PC-3 (cell line): ENCODE results near the gene HNRNPAB.

ENCODE experiments used
- CTCF ChIP-seq: fragments of 300-600 bp; sonication (generic); conservative IDR thresholded peaks from 2 replicates; pipeline ENCODE4 v1.5.1; 2017; ENCODE audit warnings: antibody characterized with exemption, low read depth, mild to moderate bottlenecking, low read length
- EZH2 ChIP-seq: fragments of 300-600 bp; sonication (generic); IDR thresholded peaks from one replicate; pipeline ENCODE4 v1.6.1; 2017; ENCODE audit warnings: antibody characterized with exemption, mild to moderate bottlenecking, low read length; ENCODE audit not compliant: unreplicated experiment
- EZH2phosphoT487 ChIP-seq: fragments of 300-600 bp; sonication (generic); IDR thresholded peaks from 2 replicates; pipeline ENCODE4 v1.6.1; 2018; ENCODE audit warnings: mild to moderate bottlenecking, antibody characterized with exemption, low read length, borderline replicate concordance

- no peak for TF ChIP-seq EZH2phosphoT487
- no peak for TF ChIP-seq CTCF
- TF ChIP-seq EZH2 = no peak
Observed at GRCh38 chr5:178199581-178200434, 4.5 kb upstream of the HNRNPAB start.
